ENCODE results near the gene MRPL11.

DNA sequence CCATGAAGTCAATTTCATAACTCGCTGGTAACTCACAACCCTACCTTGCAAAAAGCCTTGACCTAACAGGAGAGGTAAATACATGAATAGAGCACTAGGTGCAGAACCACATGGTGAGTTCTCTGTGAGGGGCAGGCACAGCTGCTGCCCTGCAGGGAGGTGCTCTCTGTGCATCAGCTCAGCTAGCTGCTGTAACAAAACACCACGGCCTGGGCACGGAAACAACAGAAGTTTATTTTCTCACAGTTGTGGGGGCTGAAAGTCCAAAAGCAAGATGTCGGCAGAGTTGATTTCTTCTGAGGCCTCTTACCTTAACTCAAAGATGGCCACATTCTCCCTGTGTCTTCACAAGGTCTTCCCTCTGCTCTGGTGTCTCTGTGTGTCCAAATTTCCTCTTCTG lies 13.0 kb upstream of the MRPL11 start:
- TF ChIP-seq, protein P1, sequence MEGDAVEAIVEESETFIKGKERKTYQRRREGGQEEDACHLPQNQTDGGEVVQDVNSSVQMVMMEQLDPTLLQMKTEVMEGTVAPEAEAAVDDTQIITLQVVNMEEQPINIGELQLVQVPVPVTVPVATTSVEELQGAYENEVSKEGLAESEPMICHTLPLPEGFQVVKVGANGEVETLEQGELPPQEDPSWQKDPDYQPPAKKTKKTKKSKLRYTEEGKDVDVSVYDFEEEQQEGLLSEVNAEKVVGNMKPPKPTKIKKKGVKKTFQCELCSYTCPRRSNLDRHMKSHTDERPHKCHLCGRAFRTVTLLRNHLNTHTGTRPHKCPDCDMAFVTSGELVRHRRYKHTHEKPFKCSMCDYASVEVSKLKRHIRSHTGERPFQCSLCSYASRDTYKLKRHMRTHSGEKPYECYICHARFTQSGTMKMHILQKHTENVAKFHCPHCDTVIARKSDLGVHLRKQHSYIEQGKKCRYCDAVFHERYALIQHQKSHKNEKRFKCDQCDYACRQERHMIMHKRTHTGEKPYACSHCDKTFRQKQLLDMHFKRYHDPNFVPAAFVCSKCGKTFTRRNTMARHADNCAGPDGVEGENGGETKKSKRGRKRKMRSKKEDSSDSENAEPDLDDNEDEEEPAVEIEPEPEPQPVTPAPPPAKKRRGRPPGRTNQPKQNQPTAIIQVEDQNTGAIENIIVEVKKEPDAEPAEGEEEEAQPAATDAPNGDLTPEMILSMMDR (conservative IDR thresholded peaks at IDR 0.05) = no peak
- TF ChIP-seq EZH2 (IDR thresholded peaks at IDR 0.05; ENCODE audit: low read depth) = no peak

Measured in PC-9 (cell line).